PFSK-1 (cell line): ENCODE data around the gene DCLRE1A.

ENCODE experiments used
- FOXP2 ChIP-seq: optimal IDR thresholded peaks from 2 replicates; pipeline ENCODE3; 2011; ENCODE audit warnings: borderline replicate concordance, control low read depth, inconsistent platforms; ENCODE audit not compliant: insufficient read depth; ENCODE audit errors: extremely low read length, extremely low read depth
- POLR2AphosphoS5 ChIP-seq: IDR thresholded peaks from 2 replicates; pipeline ENCODE4 v1.6.1; 2012; ENCODE audit warnings: low read depth, mild to moderate bottlenecking, control low read depth, low read length, moderate library complexity
- SIN3A ChIP-seq: IDR thresholded peaks from 2 replicates; pipeline ENCODE4 v1.6.1; 2012; ENCODE audit warnings: mild to moderate bottlenecking, low read length, moderate library complexity, borderline replicate concordance; ENCODE audit not compliant: insufficient read depth
- TAF1 ChIP-seq: IDR thresholded peaks from 2 replicates; pipeline ENCODE4 v1.6.1; 2012; ENCODE audit warnings: low read length, control low read depth, borderline replicate concordance; ENCODE audit not compliant: insufficient read depth
- TF ChIP-seq, protein P1 (sequence below), 2 experiments: IDR thresholded peaks; 2 replicates each; pipeline versions ENCODE4 v1.6.1 to v1.8.0; 2011 to 2012; ENCODE audit warnings: low read depth in 2 of 2, low read length in 2 of 2, control low read depth in 1 of 2, inconsistent platforms in 1 of 2, mild to moderate bottlenecking in 1 of 2, moderate library complexity in 1 of 2; ENCODE audit not compliant: insufficient read depth in 1 of 2

DCLRE1A gene

DNA sequence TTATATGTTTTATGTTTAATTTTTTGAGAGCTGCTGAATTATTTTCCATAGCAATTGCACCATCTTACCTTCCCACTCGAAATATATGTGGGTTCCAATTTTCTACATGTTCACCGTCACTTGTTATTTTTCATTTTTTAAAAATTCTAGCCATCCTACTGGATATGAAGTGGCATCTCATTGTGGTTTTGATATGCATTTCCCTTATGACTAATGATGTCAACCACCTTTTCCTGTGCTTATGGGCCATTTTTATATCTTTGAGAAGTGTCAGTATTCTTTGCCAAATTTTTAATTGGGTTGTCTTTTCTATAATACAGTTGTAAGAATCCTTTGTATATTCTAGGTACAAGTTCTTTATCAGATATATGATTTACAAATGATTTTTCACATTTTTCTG, 28.4 kb upstream of the DCLRE1A start:
- TF ChIP-seq TAF1 (no peak), FOXP2 (no peak), POLR2AphosphoS5 (no peak)

DNA sequence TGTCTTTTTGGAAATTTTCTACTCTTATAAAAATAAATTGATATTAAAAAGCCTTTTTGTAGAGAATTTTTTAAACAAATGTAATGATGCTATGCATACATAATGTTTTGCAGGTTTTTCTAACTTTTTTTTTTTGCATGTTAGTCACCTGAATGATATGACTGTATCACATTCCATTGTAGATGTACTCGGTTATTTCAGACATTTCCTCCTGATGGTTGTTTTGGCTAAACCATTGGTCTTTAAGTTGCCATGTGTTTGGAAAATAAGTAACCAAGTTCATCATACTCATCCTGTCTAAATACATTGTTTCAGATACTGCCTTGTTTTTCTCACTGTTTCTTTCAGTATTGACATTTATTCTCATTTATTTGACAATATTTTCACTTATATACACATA, 26.4 kb upstream of the DCLRE1A start:
- TF ChIP-seq POLR2AphosphoS5 = no peak
- TF ChIP-seq FOXP2 = no peak
- TF ChIP-seq TAF1 = no peak
- TF ChIP-seq, protein P1, sequence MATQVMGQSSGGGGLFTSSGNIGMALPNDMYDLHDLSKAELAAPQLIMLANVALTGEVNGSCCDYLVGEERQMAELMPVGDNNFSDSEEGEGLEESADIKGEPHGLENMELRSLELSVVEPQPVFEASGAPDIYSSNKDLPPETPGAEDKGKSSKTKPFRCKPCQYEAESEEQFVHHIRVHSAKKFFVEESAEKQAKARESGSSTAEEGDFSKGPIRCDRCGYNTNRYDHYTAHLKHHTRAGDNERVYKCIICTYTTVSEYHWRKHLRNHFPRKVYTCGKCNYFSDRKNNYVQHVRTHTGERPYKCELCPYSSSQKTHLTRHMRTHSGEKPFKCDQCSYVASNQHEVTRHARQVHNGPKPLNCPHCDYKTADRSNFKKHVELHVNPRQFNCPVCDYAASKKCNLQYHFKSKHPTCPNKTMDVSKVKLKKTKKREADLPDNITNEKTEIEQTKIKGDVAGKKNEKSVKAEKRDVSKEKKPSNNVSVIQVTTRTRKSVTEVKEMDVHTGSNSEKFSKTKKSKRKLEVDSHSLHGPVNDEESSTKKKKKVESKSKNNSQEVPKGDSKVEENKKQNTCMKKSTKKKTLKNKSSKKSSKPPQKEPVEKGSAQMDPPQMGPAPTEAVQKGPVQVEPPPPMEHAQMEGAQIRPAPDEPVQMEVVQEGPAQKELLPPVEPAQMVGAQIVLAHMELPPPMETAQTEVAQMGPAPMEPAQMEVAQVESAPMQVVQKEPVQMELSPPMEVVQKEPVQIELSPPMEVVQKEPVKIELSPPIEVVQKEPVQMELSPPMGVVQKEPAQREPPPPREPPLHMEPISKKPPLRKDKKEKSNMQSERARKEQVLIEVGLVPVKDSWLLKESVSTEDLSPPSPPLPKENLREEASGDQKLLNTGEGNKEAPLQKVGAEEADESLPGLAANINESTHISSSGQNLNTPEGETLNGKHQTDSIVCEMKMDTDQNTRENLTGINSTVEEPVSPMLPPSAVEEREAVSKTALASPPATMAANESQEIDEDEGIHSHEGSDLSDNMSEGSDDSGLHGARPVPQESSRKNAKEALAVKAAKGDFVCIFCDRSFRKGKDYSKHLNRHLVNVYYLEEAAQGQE (IDR thresholded peaks at IDR 0.05; ENCODE audit: insufficient read depth in 1 of 2, low read depth in 2 of 2, low read length in 2 of 2) = no peak
- no peak for TF ChIP-seq SIN3A

DNA sequence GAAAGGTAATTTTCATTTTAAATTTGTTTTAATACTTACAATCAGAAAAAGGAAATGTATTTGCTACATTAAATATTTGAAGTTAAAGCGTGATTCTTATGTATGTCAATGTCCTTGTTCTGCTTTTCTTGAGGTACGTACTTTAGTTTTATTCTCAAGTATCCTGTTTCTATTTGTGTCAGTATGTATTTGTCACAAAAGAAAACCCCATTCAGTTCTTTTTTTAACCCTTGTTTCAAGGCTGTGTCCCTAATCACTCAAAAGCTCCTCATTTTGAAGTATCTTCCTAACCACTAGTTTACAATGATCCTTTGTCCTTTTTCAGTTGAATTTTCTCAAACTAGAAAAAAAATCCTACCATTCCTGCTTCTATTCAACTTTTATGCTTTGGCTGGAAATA, 25.8 kb upstream of the DCLRE1A start:
- TF ChIP-seq TAF1 (no peak), FOXP2 (no peak), SIN3A (no peak), POLR2AphosphoS5 (no peak)
- TF ChIP-seq, protein P1 (IDR thresholded peaks at IDR 0.05; ENCODE audit: insufficient read depth in 1 of 2, low read depth in 2 of 2, low read length in 2 of 2) = no peak

DNA sequence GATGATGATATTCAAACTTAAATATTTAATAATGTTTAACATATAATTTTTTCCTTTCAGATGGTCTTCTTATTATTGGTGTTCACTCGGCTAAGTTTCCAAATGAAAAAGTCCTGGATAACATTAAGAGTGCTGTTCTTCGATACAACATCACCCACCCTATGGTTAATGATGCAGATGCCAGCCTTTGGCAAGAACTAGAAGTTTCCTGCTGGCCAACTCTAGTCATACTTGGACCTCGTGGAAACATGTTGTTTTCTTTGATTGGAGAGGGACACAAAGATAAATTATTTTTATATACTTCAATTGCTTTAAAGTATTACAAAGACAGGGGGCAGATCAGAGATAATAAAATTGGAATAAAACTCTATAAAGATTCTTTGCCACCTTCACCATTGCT, 22.6 kb upstream of the DCLRE1A start:
- TF ChIP-seq, protein P1 (IDR thresholded peaks at IDR 0.05; ENCODE audit: insufficient read depth in 1 of 2, low read depth in 2 of 2, low read length in 2 of 2) = no peak
- no peak for TF ChIP-seq POLR2AphosphoS5
- TF ChIP-seq TAF1 = no peak
- no peak for TF ChIP-seq FOXP2
- no peak for TF ChIP-seq SIN3A

DNA sequence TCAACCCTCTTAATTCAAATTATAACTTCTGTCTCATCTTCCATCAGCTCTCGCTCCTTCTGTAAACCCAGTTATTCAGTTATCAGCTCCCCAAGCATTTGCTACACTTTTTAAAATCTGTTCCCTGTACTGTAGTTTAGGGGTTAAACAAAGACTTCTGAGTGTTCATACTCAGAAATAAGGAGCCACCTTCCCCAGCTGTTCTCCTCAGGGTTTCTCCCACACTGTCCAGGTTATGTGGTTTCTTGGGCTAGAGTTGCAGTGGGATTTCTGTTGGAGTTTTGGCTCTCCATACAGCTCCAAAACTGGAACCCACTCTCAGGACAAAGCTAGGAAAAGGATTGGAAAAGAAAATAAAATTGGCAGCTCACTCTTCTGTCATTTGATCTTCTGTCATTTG, 21.3 kb upstream of the DCLRE1A start:
- no peak for TF ChIP-seq FOXP2
- TF ChIP-seq, protein P1 (IDR thresholded peaks at IDR 0.05; ENCODE audit: insufficient read depth in 1 of 2, low read depth in 2 of 2, low read length in 2 of 2) = no peak
